Mesothelial cell of epicardium (in vitro differentiated cells): Measurements from ENCODE around the gene FOXK1. TPM values are rescaled to one million over a fixed set of nuclear protein-coding genes. Genes with fewer than 3 reads are reported as not detected.

Experiments
- DNase-seq, 2 experiments: peaks; one replicate each; pipeline ENCODE4 v3.0.0; 2021; ENCODE audit warnings: low spot score in 2 of 2; ENCODE audit not compliant: unreplicated experiment in 2 of 2
- H3K27ac Mint-ChIP-seq: 2 replicates; pipeline ENCODE4 v1.8.0; 2021; ENCODE audit warnings: mixed read lengths
- H3K27me3 Mint-ChIP-seq: 2 replicates; pipeline ENCODE4 v1.8.0; 2021; ENCODE audit warnings: low read depth, mixed read lengths
- H3K36me3 Mint-ChIP-seq: 2 replicates; pipeline ENCODE4 v1.8.0; 2021; ENCODE audit warnings: mixed read lengths
- H3K4me1 Mint-ChIP-seq: 2 replicates; pipeline ENCODE4 v1.8.0; 2021; ENCODE audit warnings: mixed read lengths
- H3K4me3 Mint-ChIP-seq: 2 replicates; pipeline ENCODE4 v1.8.0; 2021; ENCODE audit warnings: mild to moderate bottlenecking, moderate library complexity, mixed read lengths
- H3K9me3 Mint-ChIP-seq: 2 replicates; pipeline ENCODE4 v1.8.0; 2021; ENCODE audit warnings: mixed read lengths
- CTCF ChIP-seq: fragments of 200-600 bp; sonication (generic); IDR thresholded peaks from one replicate; pipeline ENCODE4 v1.5.0; 2021; ENCODE audit warnings: antibody characterized with exemption; ENCODE audit not compliant: unreplicated experiment
- total RNA-seq: library from RNA; stranded (reverse); gene quantifications from 3 replicates; pipeline ENCODE4 v1.2.1, GENCODE V29; 2021

The FOXK1 gene
- total RNA-seq, 1 donor from 2014 or later = 57.3 TPM

GRCh38 chr7:4803397-4804241, 121.5 kb downstream of the FOXK1 start:
- Mint-ChIP-seq H3K27me3 (peaks cover 22% of the 10 kb centered on the region), H3K9me3 (no peaks in the 10 kb centered on the region), H3K4me1 (no peaks in the 10 kb centered on the region), H3K27ac (no peak overlapping the region), H3K4me3 (no peak overlapping the region), H3K36me3 (no peaks in the 10 kb centered on the region)
- TF ChIP-seq CTCF = no peak
- no peak for DNase-seq

- Mint-ChIP-seq H3K27ac (no peak overlapping the region), H3K9me3 (no peaks in the 10 kb centered on the region), H3K4me3 (no peak overlapping the region), H3K36me3 (no peaks in the 10 kb centered on the region), H3K27me3 (peaks cover 22% of the 10 kb centered on the region), H3K4me1 (no peaks in the 10 kb centered on the region)
- TF ChIP-seq CTCF = no peak
- DNase-seq = no peak
These were observed 123.3 kb downstream of the FOXK1 start for GRCh38 chr7:4805110-4805983.

GRCh38 chr7:4805984-4806300, 123.8 kb downstream of the FOXK1 start:
- TF ChIP-seq CTCF = no peak
- no peaks in the 10 kb centered on the region for H3K4me1 Mint-ChIP-seq

GRCh38 chr7:4806983-4807597, 125.0 kb downstream of the FOXK1 start:
- no peak overlapping the region for H3K27ac Mint-ChIP-seq

More at GRCh38 chr7:4805984-4806300, 123.8 kb downstream of the FOXK1 start:
- no peak for DNase-seq
- Mint-ChIP-seq H3K9me3 (no peaks in the 10 kb centered on the region), H3K4me3 (no peak overlapping the region), H3K27me3 (peaks cover 22% of the 10 kb centered on the region), H3K27ac (no peak overlapping the region), H3K36me3 (no peaks in the 10 kb centered on the region)

More at GRCh38 chr7:4806983-4807597, 125.0 kb downstream of the FOXK1 start:
- no peak for DNase-seq
- H3K36me3 Mint-ChIP-seq = no peaks in the 10 kb centered on the region
- peaks cover 22% of the 10 kb centered on the region for H3K27me3 Mint-ChIP-seq
- H3K4me1 Mint-ChIP-seq = no peaks in the 10 kb centered on the region
- H3K4me3 Mint-ChIP-seq = no peak overlapping the region
- no peaks in the 10 kb centered on the region for H3K9me3 Mint-ChIP-seq
- no peak for TF ChIP-seq CTCF
